Lower leg skin (tissue), 4 donors: Measurements from ENCODE around the gene CREG1. TPM values are rescaled to one million over a fixed set of nuclear protein-coding genes. Genes with fewer than 3 reads are reported as not detected.
"Not testable (repeated sequence)": the region's sequence is repeated elsewhere in the genome, so short reads cannot be mapped to it uniquely, and the experiment has no call there.

Experiments used
- DNase-seq, 2 donors: peaks; one replicate each; pipeline ENCODE4 v3.0.0-alpha.2; 2019; ENCODE audit warnings: low spot score in 2 of 2
- H3K4me3 ChIP-seq: fragments of 200-600 bp; sonication (generic); 2 replicates; pipeline ENCODE4 v1.5.1; 2017; ENCODE audit warnings: mild to moderate bottlenecking, low read depth; ENCODE audit not compliant: poor library complexity, severe bottlenecking
- POLR2A ChIP-seq, 2 donors: fragments of 450-650 bp; IDR thresholded peaks; one replicate each; pipeline ENCODE4 v1.6.1; 2016 to 2017; ENCODE audit warnings: antibody characterized with exemption in 2 of 2, mild to moderate bottlenecking in 1 of 2, moderate library complexity in 1 of 2
- WGBS, 2 donors: methylation state at CpG; one replicate each; pipeline ENCODE4 v1.1.5; 2018; 5-methylcytosine and 5-hydroxymethylcytosine counted together
- intact Hi-C: fragments of 100-400 bp; cut with DNase I; formaldehyde crosslinking; loops from one replicate; pipeline ENCODE4 v1.15.0; 2023; ENCODE audit warnings: low total_unique reads
- total RNA-seq, 4 donors: library from RNA; depleted of rRNA; stranded (reverse); fragments of >200 nt; gene quantifications; one replicate each; pipeline ENCODE4 v1.1.0, GENCODE V29; 2016
- TF ChIP-seq, protein P1 (sequence below), 3 donors: fragments of 450-650 bp; IDR thresholded peaks; one replicate each; pipeline ENCODE4 v1.5.1; 2016; ENCODE audit warnings: antibody characterized with exemption in 3 of 3, mild to moderate bottlenecking in 3 of 3, moderate library complexity in 2 of 3

CREG1 gene
- total RNA-seq, 4 donors from 2014 or later, result 196 to 467 (median 339) TPM

DNA sequence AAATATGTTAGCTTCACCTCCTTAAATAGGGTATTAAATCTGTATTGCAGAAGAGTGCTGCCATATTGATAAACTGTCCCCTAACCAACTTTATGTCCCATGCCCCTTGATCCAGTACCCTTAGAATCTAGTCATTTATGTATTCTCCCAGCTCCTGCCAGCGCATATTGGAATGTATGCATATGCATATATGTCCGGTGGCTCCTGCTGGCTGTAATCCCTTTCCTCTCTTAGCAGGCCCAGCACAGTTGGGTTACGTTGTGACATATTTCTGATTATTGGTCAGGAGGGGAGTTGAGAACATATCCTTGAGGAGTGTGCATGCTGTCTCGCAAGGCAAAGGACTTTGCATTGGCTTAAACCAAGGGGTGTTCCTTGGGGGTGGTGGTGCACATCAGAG is 29.2 kb upstream of the CREG1 start:
- H3K4me3 ChIP-seq, result no peak overlapping the region
- intact Hi-C loops, result no loop called here
- TF ChIP-seq, protein P1, sequence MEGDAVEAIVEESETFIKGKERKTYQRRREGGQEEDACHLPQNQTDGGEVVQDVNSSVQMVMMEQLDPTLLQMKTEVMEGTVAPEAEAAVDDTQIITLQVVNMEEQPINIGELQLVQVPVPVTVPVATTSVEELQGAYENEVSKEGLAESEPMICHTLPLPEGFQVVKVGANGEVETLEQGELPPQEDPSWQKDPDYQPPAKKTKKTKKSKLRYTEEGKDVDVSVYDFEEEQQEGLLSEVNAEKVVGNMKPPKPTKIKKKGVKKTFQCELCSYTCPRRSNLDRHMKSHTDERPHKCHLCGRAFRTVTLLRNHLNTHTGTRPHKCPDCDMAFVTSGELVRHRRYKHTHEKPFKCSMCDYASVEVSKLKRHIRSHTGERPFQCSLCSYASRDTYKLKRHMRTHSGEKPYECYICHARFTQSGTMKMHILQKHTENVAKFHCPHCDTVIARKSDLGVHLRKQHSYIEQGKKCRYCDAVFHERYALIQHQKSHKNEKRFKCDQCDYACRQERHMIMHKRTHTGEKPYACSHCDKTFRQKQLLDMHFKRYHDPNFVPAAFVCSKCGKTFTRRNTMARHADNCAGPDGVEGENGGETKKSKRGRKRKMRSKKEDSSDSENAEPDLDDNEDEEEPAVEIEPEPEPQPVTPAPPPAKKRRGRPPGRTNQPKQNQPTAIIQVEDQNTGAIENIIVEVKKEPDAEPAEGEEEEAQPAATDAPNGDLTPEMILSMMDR (IDR thresholded peaks at IDR 0.05), result no peak
- WGBS, 2 donors, result 96 to 99% methylated on average over 4 of the region's 4 CpGs
- no peak for DNase-seq

- intact Hi-C loops, result no loop called here
- H3K4me3 ChIP-seq, result no peak overlapping the region
- WGBS, 2 donors, result 89 to 90% methylated on average over 1 of the region's 1 CpG
- TF ChIP-seq POLR2A (IDR thresholded peaks at IDR 0.05), result no peak
- TF ChIP-seq, protein P1 (IDR thresholded peaks at IDR 0.05), result no peak
- DNase-seq, result no peak
Observed at GRCh38 chr1:167582064-167582463, 28.5 kb upstream of the CREG1 start.

GRCh38 chr1:167579986-167580385 is 26.4 kb upstream of the CREG1 start:
- WGBS, 2 donors, result 79% methylated on average over 4 of the region's 4 CpGs
- TF ChIP-seq, protein P1 (IDR thresholded peaks at IDR 0.05), result no peak
- TF ChIP-seq POLR2A (IDR thresholded peaks at IDR 0.05), result no peak
- intact Hi-C loops, result loop anchor here (5.0 kb wide), 1 partner anchor 948 kb away; no protein-coding TSS in a partner anchor
- no peak overlapping the region for H3K4me3 ChIP-seq
- no peak for DNase-seq

DNA sequence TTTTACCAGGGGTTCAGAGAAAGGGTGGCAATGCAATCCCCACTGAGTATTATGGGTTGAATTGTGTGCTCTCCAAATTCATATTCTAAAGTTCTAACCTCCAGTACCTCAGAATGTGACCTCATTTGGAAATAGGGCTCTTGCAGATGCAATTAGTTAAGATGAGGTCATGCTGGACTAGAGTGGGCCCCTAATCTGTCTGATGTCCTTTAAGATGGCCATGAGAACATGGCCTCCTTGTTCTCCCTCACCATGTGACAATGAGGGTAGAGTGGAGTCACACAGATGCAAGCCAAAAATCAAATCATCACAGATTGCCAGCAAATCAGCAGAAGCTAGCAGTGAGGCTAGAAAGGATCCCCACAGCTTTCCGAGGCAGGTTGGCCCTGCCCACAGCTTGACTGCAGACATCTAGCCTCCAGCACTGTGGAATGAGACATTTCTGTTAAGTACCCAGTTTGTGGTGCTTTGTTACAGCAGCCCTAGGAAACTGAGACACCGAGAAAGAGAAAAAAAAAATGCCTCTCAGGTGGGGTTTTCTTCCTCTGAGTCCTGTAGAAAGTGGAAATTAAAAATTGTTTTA is 25.5 kb upstream of the CREG1 start:
- no peak overlapping the region for H3K4me3 ChIP-seq
- intact Hi-C loops, result loop anchor here (5.0 kb wide), 1 partner anchor 947 kb away; no protein-coding TSS in a partner anchor
- TF ChIP-seq POLR2A (IDR thresholded peaks at IDR 0.05), result no peak
- TF ChIP-seq, protein P1 (IDR thresholded peaks at IDR 0.05), result no peak
- no peak for DNase-seq
- WGBS, 2 donors, result 43 to 49% methylated on average over 2 of the region's 2 CpGs

GRCh38 chr1:167575649-167576048 is 22.1 kb upstream of the CREG1 start:
- TF ChIP-seq, protein P1 (IDR thresholded peaks at IDR 0.05), result no peak
- TF ChIP-seq POLR2A (IDR thresholded peaks at IDR 0.05), result no peak
- WGBS, 2 donors, result 84 to 87% methylated on average over 13 of the region's 13 CpGs
- intact Hi-C loops, result loop anchor here (5.0 kb wide), 1 partner anchor 943 kb away; no protein-coding TSS in a partner anchor
- no peak overlapping the region for H3K4me3 ChIP-seq
- no peak for DNase-seq

DNA sequence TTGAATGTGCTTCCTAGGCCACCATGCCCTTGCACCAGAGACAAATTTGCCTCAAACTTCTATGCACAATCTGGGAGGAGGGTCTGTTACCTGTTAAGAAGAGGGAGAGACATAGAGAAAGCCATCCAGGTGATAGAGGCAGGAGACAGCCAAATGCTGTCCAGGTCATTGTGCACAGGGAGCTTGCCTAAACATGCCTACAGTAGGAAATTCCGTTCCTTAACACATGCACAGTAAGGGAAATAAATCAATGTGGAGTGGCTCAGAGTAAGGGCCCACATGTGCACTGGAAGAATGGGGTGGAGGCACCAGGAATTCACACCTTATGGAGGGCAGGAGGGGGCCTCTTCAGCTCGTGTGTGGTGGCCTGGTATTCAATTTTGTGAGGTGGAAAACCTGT is 19.5 kb upstream of the CREG1 start:
- no peak for DNase-seq
- TF ChIP-seq POLR2A (IDR thresholded peaks at IDR 0.05), result no peak
- TF ChIP-seq, protein P1 (IDR thresholded peaks at IDR 0.05), result no peak
- no peak overlapping the region for H3K4me3 ChIP-seq
- intact Hi-C loops, result no loop called here
- 8 to 27% methylated on average over 2 of the region's 2 CpGs for WGBS, 2 donors

- DNase-seq, intact Hi-C loops: not testable (repeated sequence)
- WGBS, 2 donors, result 80% methylated on average over 6 of the region's 6 CpGs
Observed at GRCh38 chr1:167570712-167571111, 17.1 kb upstream of the CREG1 start.

More at GRCh38 chr1:167570712-167571111, 17.1 kb upstream of the CREG1 start:
- H3K4me3 ChIP-seq, result not testable (repeated sequence)
